HepG2 (cell line): ENCODE results near the gene WNK2. TPM values are rescaled to one million over a fixed set of nuclear protein-coding genes. Genes with fewer than 3 reads are reported as not detected.

Experiments
- ZBTB7B ChIP-seq: sonication (generic); formaldehyde crosslinking; IDR thresholded peaks from 2 replicates; pipeline ENCODE4 v1.4.0; 2020; ENCODE audit warnings: missing genetic modification reagents
- ZNF569 ChIP-seq: sonication (generic); formaldehyde crosslinking; IDR thresholded peaks from 2 replicates; pipeline ENCODE4 v1.5.0; 2020; ENCODE audit warnings: mild to moderate bottlenecking, missing genetic modification reagents, moderate library complexity, borderline replicate concordance
- polyA plus RNA-seq, 8 experiments: library from polyadenylated mRNA; depleted of rRNA in 3 of 8; stranded (reverse) in 7 of 8; unstranded in 1 of 8; fragments of >200 nt; fragmentation: Illumina TruSeq in 4 of 8; extraction: Trizol in 4 of 8; gene quantifications; 2 replicates each; pipeline versions ENCODE4 v1.2.1 to v1.2.3, GENCODE V29; 2011 to 2016; ENCODE audit warnings: low read depth in 4 of 8, missing spikeins in 1 of 8, mixed read lengths in 1 of 8; ENCODE audit not compliant: insufficient read depth in 1 of 8
- total RNA-seq, 5 experiments: library from RNA; depleted of rRNA; stranded (reverse); fragments of >200 nt; fragmentation: Illumina TruSeq; extraction: Trizol; gene quantifications; 2 replicates each; pipeline ENCODE4 v1.2.3, GENCODE V29; 2016; ENCODE audit warnings: low read depth in 1 of 5

The WNK2 gene
- total and polyA plus RNA-seq, 2 of the 13 experiments (the other 11 are each of a cell fraction or from before 2014, with no cell fraction given): 10.5 to 12.0 TPM

- TF ChIP-seq ZBTB7B: no peak
- TF ChIP-seq ZNF569 (CRISPR knock-in tag): no peak
Observed at GRCh38 chr9:93369686-93370085, 185.7 kb downstream of the WNK2 start (continued).

Other genes starting within 250 kb of the WNK2 start
- 0.84 and 1.1 TPM in 2 replicates for gene FGD3, start 236.6 kb upstream of the WNK2 start, total RNA-seq (2016; rRNA removed; fragmentation: Illumina TruSeq; extraction: Trizol)
- 0.53 and 0.60 TPM in 2 replicates for gene FGD3, start 236.6 kb upstream of the WNK2 start, polyA plus RNA-seq (2011; rRNA removed)
- gene SUSD3, start 125.4 kb upstream of the WNK2 start, total RNA-seq (2016; rRNA removed; fragmentation: Illumina TruSeq; extraction: Trizol): 6.0 and 7.0 TPM in 2 replicates
- 9.1 and 11.7 TPM in 2 replicates for gene SUSD3, start 125.4 kb upstream of the WNK2 start, polyA plus RNA-seq (2011; rRNA removed)
- 15.2 and 18.4 TPM in 2 replicates for gene CARD19, start 87.9 kb upstream of the WNK2 start, total RNA-seq (2016; rRNA removed; fragmentation: Illumina TruSeq; extraction: Trizol)
- 47.2 and 62.0 TPM in 2 replicates for gene CARD19, start 87.9 kb upstream of the WNK2 start, polyA plus RNA-seq (2011; rRNA removed)
- 77.1 and 92.1 TPM in 2 replicates for gene NINJ1, start 49.9 kb upstream of the WNK2 start, total RNA-seq (2016; rRNA removed; fragmentation: Illumina TruSeq; extraction: Trizol)
- gene NINJ1, start 49.9 kb upstream of the WNK2 start, polyA plus RNA-seq (2011; rRNA removed): 81.2 and 109 TPM in 2 replicates